Measurements from ENCODE around the gene WEE1. TPM values are rescaled to one million over a fixed set of nuclear protein-coding genes. Genes with fewer than 3 reads are reported as not detected.

WEE1 gene
- total RNA-seq, 1 donor: 88.9 TPM

- TF ChIP-seq, protein P1, sequence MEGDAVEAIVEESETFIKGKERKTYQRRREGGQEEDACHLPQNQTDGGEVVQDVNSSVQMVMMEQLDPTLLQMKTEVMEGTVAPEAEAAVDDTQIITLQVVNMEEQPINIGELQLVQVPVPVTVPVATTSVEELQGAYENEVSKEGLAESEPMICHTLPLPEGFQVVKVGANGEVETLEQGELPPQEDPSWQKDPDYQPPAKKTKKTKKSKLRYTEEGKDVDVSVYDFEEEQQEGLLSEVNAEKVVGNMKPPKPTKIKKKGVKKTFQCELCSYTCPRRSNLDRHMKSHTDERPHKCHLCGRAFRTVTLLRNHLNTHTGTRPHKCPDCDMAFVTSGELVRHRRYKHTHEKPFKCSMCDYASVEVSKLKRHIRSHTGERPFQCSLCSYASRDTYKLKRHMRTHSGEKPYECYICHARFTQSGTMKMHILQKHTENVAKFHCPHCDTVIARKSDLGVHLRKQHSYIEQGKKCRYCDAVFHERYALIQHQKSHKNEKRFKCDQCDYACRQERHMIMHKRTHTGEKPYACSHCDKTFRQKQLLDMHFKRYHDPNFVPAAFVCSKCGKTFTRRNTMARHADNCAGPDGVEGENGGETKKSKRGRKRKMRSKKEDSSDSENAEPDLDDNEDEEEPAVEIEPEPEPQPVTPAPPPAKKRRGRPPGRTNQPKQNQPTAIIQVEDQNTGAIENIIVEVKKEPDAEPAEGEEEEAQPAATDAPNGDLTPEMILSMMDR (IDR thresholded peaks at IDR 0.05; ENCODE audit: insufficient read depth, low read depth, low read length): no peak
- no peak for DNase-seq (ENCODE audit: low read depth)
- no peak overlapping the region for H3K4me3 ChIP-seq (ENCODE audit: low read depth, low read length)
Observed at GRCh38 chr11:9571071-9571762, 2.3 kb upstream of the WEE1 start.

DNA sequence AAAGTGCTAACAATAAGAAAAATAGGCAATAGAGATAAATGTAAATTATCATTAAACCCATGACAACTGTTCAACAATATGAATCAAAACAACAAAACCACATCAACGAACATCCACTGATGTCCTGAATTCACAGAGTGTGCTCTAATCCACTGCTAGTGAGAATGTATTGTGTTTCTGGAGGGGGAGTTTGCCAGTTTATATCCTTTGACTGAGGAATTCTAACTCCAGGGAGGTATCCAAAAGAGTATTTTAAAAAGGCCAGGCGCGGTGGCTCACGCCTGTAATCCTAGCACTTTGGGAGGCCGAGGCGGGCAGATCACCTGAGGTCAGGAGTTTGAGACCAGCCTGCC, 1.7 kb upstream of the WEE1 start:
- TF ChIP-seq, protein P1 (IDR thresholded peaks at IDR 0.05; ENCODE audit: insufficient read depth, low read depth, low read length): no peak

GRCh38 chr11:9573775-9574621, 528 bp downstream of the WEE1 start:
- no peak for DNase-seq (ENCODE audit: low read depth)
- peak overlapping the region; percentile 80 for H3K4me3 ChIP-seq (ENCODE audit: low read depth, low read length)
- TF ChIP-seq, protein P1 (IDR thresholded peaks at IDR 0.05; ENCODE audit: insufficient read depth, low read depth, low read length): no peak

More for the DNA sequence above, 1.7 kb upstream of the WEE1 start:
- DNase-seq (ENCODE audit: low read depth): no peak
- no peak overlapping the region for H3K4me3 ChIP-seq (ENCODE audit: low read depth, low read length)

DNA sequence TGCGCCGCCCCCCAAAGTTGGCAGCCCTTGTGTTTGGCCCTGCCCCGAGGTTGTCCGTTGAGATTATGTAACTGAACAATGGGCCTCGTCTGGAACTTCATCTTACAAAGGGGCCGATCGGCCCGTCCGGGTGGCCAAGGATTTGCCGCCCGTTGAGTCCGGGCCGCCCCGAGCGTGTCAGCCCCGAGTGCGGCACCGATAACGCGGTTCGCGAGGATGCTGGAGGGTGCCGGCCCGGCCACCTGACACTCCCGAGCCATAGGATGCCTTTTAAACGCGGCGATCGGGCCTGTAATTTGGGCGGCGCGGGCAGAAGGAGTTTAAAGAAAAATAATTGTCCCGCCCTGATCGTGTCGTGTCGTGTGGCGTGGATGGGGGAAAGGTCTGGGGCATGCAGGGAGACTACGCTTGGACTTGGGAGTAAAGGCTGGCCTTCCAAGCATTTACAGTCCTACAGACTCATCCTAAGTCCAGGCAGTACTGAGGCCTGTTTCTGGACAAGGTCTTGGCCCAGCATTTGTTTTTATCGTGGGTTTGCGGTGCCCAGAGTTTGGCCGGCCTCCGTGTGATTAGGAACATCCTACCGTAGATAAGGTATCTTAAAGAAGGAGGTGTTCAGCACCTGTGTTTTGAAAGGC, 1.3 kb downstream of the WEE1 start:
- TF ChIP-seq, protein P1 (IDR thresholded peaks at IDR 0.05; ENCODE audit: insufficient read depth, low read depth, low read length): no peak
- peak; percentile 25 for DNase-seq (ENCODE audit: low read depth)
- H3K4me3 ChIP-seq (ENCODE audit: low read depth, low read length): peak overlapping the region; percentile 80

- DNase-seq (ENCODE audit: low read depth): peak; percentile 95
- TF ChIP-seq, protein P1 (IDR thresholded peaks at IDR 0.05; ENCODE audit: insufficient read depth, low read depth, low read length): no peak
- H3K4me3 ChIP-seq (ENCODE audit: low read depth, low read length): peak overlapping the region; percentile 80
Observed at GRCh38 chr11:9575260-9576240, 2.1 kb downstream of the WEE1 start.
